ENCODE data around the gene TRIM37. TPM values are rescaled to one million over a fixed set of nuclear protein-coding genes. Genes with fewer than 3 reads are reported as not detected.

The TRIM37 gene
- total RNA-seq, 6 experiments from 2014 or later: 7.2 to 11.0 (median 9.0) TPM

GRCh38 chr17:59067340-59067739 lies 39.3 kb downstream of the TRIM37 start:
- DNase-seq (no peak), ATAC-seq (no peak)
- 86% methylated on average over 2 of the region's 2 CpGs for WGBS (ENCODE audit: insufficient coverage, low coverage, low lambda C conversion rate, missing lambda C conversion rate)
- no peak overlapping the region for H3K27ac ChIP-seq
- intact Hi-C loops (cut with DNase I): no loop called here
- H3K9me3 ChIP-seq: no peaks in the 10 kb centered on the region
- no peaks in the 10 kb centered on the region for H3K27me3 ChIP-seq
- TF ChIP-seq POLR2A (IDR thresholded peaks at IDR 0.05) (no peak), CTCF (IDR thresholded peaks at IDR 0.05) (no peak)
- H3K4me3 ChIP-seq: no peak overlapping the region
- no peaks in the 10 kb centered on the region for H3K4me1 ChIP-seq
- H3K36me3 ChIP-seq: peaks cover 0 to 12% (median 2%) of the 10 kb centered on the region in 4 donors

- 65% methylated on average over 2 of the region's 2 CpGs for WGBS (ENCODE audit: insufficient coverage, low coverage, low lambda C conversion rate, missing lambda C conversion rate)
- DNase-seq (no peak), ATAC-seq (no peak)
- H3K27ac ChIP-seq: no peak overlapping the region
- no peaks in the 10 kb centered on the region for H3K4me1 ChIP-seq
- no peaks in the 10 kb centered on the region for H3K27me3 ChIP-seq
- no peak for TF ChIP-seq CTCF (IDR thresholded peaks at IDR 0.05)
- TF ChIP-seq POLR2A (IDR thresholded peaks at IDR 0.05): no peak
- peaks cover 0 to 9% (median 0%) of the 10 kb centered on the region in 4 donors for H3K36me3 ChIP-seq
- intact Hi-C loops (cut with DNase I): no loop called here
- no peak overlapping the region for H3K4me3 ChIP-seq
- no peaks in the 10 kb centered on the region for H3K9me3 ChIP-seq
These were observed 44.2 kb downstream of the TRIM37 start for GRCh38 chr17:59062509-59062908.

GRCh38 chr17:59056857-59057256 lies 49.8 kb downstream of the TRIM37 start:
- H3K9me3 ChIP-seq: no peaks in the 10 kb centered on the region
- WGBS (ENCODE audit: insufficient coverage, low coverage, low lambda C conversion rate, missing lambda C conversion rate): 97% methylated on average over 5 of the region's 5 CpGs
- TF ChIP-seq POLR2A (IDR thresholded peaks at IDR 0.05): no peak
- no peak for TF ChIP-seq CTCF (IDR thresholded peaks at IDR 0.05)
- no peak overlapping the region for H3K4me3 ChIP-seq
- no peaks in the 10 kb centered on the region for H3K4me1 ChIP-seq
- H3K27ac ChIP-seq: no peak overlapping the region
- intact Hi-C loops (cut with DNase I): no loop called here
- H3K27me3 ChIP-seq: no peaks in the 10 kb centered on the region
- DNase-seq (no peak), ATAC-seq (no peak)
- peaks cover 0 to 18% (median 0%) of the 10 kb centered on the region in 4 donors for H3K36me3 ChIP-seq

- H3K4me1 ChIP-seq: no peaks in the 10 kb centered on the region
- WGBS (ENCODE audit: insufficient coverage, low coverage, low lambda C conversion rate, missing lambda C conversion rate): 53% methylated on average over 1 of the region's 1 CpG
- no peak overlapping the region for H3K27ac ChIP-seq
- H3K4me3 ChIP-seq: no peak overlapping the region
- TF ChIP-seq CTCF (IDR thresholded peaks at IDR 0.05): no peak
- no peak for TF ChIP-seq POLR2A (IDR thresholded peaks at IDR 0.05)
- H3K27me3 ChIP-seq: no peaks in the 10 kb centered on the region
- peaks cover 0 to 13% (median 0%) of the 10 kb centered on the region in 4 donors for H3K36me3 ChIP-seq
- no peak for DNase-seq
- no peak for ATAC-seq
- intact Hi-C loops (cut with DNase I): no loop called here
- H3K9me3 ChIP-seq: no peaks in the 10 kb centered on the region
These were observed 56.9 kb downstream of the TRIM37 start for GRCh38 chr17:59049798-59050197.

GRCh38 chr17:59047616-59048015 lies 59.1 kb downstream of the TRIM37 start:
- H3K27me3 ChIP-seq: no peaks in the 10 kb centered on the region
- ATAC-seq (no peak), DNase-seq (no peak)
- H3K36me3 ChIP-seq: peaks cover 0 to 23% (median 5%) of the 10 kb centered on the region in 4 donors
- no peaks in the 10 kb centered on the region for H3K9me3 ChIP-seq
- no peak overlapping the region for H3K27ac ChIP-seq
- 79% methylated on average over 3 of the region's 3 CpGs for WGBS (ENCODE audit: insufficient coverage, low coverage, low lambda C conversion rate, missing lambda C conversion rate)
- intact Hi-C loops (cut with DNase I): no loop called here
- H3K4me1 ChIP-seq: no peaks in the 10 kb centered on the region
- TF ChIP-seq CTCF (IDR thresholded peaks at IDR 0.05) (no peak), POLR2A (IDR thresholded peaks at IDR 0.05) (no peak)
- H3K4me3 ChIP-seq: no peak overlapping the region

Data from right lobe of liver (tissue), 6 donors.